Hematopoietic multipotent progenitor cell treated with erythropoietin and hydrocortisone succinate and interleukin-3 and kit ligand, for 8 days (in vitro differentiated cells): ENCODE measurements around the gene PLA2G4D.
A peak's percentile ranks its signal among the peaks of the same experiment; 100 is the strongest.

Experiments used
- DNase-seq: peaks from one replicate; pipeline ENCODE4 v3.0.0-alpha.2; 2015

The PLA2G4D gene, protein sequence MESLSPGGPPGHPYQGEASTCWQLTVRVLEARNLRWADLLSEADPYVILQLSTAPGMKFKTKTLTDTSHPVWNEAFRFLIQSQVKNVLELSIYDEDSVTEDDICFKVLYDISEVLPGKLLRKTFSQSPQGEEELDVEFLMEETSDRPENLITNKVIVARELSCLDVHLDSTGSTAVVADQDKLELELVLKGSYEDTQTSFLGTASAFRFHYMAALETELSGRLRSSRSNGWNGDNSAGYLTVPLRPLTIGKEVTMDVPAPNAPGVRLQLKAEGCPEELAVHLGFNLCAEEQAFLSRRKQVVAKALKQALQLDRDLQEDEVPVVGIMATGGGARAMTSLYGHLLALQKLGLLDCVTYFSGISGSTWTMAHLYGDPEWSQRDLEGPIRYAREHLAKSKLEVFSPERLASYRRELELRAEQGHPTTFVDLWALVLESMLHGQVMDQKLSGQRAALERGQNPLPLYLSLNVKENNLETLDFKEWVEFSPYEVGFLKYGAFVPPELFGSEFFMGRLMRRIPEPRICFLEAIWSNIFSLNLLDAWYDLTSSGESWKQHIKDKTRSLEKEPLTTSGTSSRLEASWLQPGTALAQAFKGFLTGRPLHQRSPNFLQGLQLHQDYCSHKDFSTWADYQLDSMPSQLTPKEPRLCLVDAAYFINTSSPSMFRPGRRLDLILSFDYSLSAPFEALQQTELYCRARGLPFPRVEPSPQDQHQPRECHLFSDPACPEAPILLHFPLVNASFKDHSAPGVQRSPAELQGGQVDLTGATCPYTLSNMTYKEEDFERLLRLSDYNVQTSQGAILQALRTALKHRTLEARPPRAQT

DNA sequence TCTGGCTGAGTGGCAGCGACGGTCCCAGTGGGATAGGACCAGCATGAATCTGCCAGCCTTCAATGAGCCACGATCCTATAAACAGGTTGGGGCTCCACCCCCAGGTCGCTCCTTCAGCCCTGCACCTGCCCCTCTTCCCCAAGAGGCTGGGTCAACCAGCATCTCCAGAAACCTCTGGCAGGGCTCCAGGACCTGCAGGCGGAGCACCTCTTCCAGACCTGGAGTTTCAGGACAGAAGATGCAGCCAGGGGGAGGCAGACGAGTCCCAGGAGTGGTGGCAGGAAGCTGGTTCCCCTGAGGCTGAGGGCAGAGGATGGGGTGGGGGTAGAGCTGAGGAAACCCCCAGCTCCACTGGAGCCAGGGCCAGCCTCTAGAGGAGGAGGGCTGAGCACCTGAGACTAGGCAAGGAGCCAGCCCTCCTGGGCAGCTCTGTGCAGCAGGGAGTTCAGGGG is at the start of gene PLA2G4D:
TSS of gene PLA2G4D (minus strand) at position 51 of the 452 bp plus-strand sequence. CDS start 103 bp downstream, outside the sequence.
- DNase-seq = no peak

- DNase-seq = no peak
These were observed 49.0 kb upstream of the PLA2G4D start for GRCh38 chr15:42143356-42143755.

DNA sequence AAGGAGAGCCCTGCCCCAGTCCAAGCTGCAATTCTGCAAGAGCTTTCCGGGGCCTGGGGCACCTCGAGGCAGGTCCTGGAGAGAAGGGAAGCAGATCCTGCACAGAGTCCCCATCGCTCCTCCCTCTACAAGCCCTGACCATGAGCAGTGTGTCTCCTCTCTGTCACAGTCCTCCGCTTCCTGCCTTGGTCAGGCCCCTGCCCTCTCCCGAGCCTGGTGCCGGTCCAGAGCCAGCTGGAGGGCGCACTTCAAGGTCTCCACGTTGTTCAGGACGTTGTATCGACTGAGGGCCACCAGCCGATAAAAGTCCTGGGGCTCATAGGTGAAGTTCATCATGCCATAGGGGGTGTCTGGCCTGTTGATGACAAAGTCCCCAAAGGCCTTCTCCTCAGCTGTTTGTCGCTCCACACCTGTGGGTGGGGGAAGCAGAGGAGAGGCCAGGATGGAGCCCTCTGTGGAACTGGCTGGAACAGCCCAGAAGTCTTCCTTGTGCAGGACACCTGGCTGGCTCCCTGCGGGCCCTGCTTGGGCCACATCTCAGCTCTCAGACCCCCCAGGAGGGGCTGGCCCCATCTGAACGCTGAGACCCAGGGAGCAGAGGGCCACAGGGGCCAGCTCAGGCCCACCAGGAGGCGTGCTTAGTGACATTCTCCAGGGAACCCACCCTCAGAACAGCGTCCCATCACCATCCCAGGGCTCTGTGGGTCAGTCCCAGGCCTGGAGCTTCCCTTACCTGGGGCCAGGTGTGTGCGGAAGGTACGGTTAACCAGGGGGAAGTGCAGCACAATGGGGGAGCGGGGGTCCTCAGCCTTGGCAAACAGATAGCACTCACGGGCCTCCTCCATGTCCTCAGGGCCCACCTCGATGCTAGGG is 47.7 kb upstream of the PLA2G4D start:
- DNase-seq = no peak

DNA sequence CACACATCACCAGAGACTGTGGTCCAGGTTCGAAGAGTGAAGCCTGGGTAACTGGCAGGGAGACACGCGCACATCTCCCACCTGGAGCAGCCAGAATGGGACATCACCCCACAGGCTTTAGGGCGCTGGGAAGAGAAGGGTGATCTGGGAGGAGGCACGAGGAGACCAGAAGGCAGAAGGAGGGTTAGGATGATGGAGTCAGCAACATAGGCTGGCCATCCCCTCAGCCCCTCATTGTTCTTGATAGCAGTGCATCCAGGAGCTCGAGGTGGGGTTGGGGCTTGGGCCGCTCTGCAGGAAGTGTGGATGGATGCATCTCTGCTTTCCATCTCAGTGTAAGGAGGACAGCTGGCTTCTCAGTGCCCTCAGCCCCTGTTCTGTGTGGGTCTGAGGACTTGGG is 46.9 kb upstream of the PLA2G4D start:
- no peak for DNase-seq

- no peak for DNase-seq
These were observed 46.2 kb upstream of the PLA2G4D start for GRCh38 chr15:42140383-42141070.

GRCh38 chr15:42139596-42139995 is 45.2 kb upstream of the PLA2G4D start:
- peak; percentile 53 for DNase-seq

DNA sequence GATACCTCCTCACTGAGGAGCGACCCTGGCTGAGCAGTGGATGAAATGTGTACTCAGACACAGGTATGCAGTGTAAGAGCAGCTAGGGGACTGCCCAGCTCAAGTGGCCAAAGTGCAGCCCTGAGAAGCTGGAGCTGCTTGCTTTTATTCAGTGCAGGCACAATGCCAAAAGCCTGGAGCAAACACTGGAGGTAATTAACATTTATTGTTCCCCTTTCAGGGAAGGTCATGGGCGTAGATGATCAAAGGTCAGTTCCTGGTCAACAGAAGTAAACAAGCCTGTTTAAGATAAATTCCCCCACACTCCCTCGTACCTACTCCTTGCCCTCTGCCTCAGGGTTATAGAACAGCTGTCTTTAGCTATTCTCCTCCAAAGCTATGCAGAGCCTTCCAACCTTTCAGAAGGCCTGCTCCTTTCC is 44.6 kb upstream of the PLA2G4D start:
- DNase-seq = no peak

GRCh38 chr15:42138411-42138810 is 44.0 kb upstream of the PLA2G4D start:
- no peak for DNase-seq

- DNase-seq = peak; percentile 56
These were observed 43.3 kb upstream of the PLA2G4D start for GRCh38 chr15:42137461-42138261.

DNA sequence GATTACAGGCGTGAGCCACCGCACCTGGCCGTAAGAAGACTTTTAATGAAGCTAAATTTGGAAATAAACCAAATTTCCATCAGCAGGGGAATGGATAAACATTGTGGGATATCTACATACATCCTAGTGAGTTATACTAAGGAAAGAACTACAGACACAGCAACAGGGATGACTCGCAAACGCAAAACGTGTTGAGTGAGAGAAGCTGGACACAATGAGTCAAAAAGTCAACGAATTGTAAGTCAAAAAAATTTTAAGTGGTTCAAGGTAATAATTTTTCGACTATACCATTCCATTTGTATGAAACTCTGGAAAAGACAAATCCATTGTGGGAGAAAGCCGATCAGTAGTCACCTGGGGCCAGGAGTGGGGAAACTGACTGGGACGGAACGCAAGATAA is 42.2 kb upstream of the PLA2G4D start:
- no peak for DNase-seq

- DNase-seq = no peak
These were observed 41.0 kb upstream of the PLA2G4D start for GRCh38 chr15:42135351-42135750.

GRCh38 chr15:42134617-42135245 is 40.4 kb upstream of the PLA2G4D start:
- DNase-seq = no peak

- peak; percentile 59 for DNase-seq
These were observed 39.6 kb upstream of the PLA2G4D start for GRCh38 chr15:42133886-42134502.

- no peak for DNase-seq
These were observed 39.0 kb upstream of the PLA2G4D start for GRCh38 chr15:42133356-42133755.

GRCh38 chr15:42131826-42132806 is 37.8 kb upstream of the PLA2G4D start:
- DNase-seq = no peak

DNA sequence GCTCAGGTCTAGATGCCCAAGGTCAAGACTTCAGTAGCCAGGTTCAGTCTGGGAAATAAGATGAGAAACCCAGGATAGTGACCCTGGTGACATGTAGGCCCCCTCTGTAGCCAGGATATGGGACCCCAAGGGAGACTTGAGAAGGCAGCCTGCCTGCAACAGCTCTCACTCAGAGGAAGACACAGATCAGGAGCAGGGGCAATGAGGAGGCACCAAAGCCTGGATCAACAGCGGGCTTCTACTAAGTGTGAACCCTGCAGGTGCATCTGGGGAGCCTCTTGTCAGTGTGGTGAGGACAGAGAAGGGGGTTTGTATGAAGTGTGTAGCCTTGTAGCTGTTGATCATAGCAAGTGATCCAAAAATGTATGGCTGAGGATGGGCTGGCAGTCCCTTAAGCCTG is 36.6 kb upstream of the PLA2G4D start:
- no peak for DNase-seq

- DNase-seq = no peak
These were observed 36.1 kb upstream of the PLA2G4D start for GRCh38 chr15:42130246-42130986.

GRCh38 chr15:42129364-42129763 is 35.0 kb upstream of the PLA2G4D start:
- DNase-seq = no peak
